NCI-H2196 (cell line): ENCODE results near the gene ARID5B.

Source experiments
- DNase-seq: peaks from one replicate; lab custom pipeline; 2025; ENCODE audit not compliant: unreplicated experiment; lab: John Stamatoyannopoulos, UW

ARID5B gene

DNA sequence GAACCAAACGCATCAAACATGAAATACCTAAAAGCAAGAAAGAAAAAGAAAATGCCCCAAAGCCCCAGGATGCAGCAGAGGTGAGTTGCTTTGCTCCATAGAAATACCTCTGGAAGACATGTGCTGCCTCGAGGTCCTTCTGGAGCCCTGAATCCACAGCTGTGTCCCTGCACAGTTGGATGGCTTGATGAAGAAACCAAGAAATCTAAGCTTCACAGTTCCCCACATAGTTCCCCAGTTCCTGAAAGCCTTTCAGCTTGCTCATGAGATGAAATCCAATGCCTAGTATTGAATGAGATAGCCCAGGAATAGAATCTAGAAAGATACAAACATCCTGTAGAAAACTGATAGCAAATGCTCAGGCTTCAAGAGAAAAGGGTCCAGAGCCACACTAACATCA is 184.3 kb downstream of the ARID5B start:
- no peak for DNase-seq

DNA sequence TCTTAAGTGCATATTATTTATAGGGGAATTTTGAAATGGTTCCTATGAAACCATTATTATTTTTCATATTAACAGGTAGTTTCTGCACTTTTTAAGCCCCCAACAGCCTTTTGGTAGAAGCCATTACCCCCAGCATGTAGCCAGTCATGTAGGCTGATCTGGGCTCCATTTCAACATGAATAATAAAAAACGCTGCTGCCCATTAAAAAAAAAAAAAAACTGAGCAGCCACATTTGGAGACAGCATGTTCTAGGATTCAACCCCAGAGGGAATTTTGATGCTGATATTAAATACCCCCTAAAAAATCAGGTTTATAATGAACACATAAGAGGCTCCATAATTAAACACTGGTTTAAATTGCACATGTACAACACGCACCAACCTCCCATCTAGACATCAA is 185.8 kb downstream of the ARID5B start:
- no peak for DNase-seq

DNA sequence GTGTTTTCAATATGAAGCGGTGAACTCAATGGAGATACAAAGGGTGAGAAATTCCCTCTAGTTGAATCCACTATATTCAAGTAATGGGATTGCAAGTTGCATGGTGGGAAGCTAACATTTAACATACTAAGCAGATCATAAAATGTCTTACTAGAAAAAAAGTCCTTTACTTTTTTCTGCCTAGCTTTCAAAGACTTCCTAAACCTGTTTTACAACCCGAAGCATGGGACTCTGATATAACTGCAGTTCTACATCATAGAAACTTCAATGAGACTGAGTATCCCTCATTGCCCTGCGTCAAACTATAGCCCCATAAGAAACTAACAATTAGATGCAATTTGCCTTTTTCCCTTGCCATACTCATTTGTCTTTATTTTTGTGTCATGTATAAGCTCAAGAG is 187.3 kb downstream of the ARID5B start:
- DNase-seq = no peak

DNA sequence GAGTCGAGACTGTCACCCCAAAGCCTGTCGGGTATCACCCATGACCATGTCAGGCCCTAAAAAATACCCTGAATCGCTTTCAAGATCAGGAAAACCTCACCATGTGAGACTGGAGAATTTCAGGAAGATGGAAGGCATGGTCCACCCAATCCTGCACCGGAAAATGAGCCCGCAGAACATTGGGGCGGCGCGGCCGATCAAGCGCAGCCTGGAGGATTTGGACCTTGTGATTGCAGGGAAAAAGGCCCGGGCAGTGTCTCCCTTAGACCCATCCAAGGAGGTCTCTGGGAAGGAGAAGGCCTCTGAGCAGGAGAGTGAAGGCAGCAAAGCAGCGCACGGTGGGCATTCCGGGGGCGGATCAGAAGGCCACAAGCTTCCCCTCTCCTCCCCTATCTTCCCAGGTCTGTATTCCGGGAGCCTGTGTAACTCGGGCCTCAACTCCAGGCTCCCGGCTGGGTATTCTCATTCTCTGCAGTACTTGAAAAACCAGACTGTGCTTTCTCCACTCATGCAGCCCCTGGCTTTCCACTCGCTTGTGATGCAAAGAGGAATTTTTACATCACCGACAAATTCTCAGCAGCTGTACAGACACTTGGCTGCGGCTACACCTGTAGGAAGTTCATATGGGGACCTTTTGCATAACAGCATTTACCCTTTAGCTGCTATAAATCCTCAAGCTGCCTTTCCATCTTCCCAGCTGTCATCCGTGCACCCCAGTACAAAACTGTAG is 191.0 kb downstream of the ARID5B start:
- DNase-seq = no peak

DNA sequence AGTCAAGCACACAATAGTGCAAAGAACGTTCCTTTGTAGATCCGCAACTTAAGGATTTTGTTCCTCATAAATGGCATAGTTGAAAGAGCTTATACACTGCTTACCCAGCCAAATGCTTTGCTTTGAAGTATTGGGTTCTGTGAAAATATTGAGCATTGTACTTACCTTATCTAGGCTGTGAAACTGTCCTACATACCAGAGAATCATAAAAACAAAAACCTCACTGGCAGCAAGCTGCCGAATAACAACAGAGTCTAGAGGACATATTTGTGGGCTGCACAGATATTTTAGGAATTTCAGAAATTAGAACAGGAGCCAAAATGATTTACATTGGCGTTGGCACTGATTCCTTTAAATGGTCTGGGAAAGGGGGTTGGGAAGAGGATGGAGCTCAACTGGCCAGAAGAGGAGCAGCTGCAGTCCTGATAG is 192.4 kb downstream of the ARID5B start:
- no peak for DNase-seq

DNA sequence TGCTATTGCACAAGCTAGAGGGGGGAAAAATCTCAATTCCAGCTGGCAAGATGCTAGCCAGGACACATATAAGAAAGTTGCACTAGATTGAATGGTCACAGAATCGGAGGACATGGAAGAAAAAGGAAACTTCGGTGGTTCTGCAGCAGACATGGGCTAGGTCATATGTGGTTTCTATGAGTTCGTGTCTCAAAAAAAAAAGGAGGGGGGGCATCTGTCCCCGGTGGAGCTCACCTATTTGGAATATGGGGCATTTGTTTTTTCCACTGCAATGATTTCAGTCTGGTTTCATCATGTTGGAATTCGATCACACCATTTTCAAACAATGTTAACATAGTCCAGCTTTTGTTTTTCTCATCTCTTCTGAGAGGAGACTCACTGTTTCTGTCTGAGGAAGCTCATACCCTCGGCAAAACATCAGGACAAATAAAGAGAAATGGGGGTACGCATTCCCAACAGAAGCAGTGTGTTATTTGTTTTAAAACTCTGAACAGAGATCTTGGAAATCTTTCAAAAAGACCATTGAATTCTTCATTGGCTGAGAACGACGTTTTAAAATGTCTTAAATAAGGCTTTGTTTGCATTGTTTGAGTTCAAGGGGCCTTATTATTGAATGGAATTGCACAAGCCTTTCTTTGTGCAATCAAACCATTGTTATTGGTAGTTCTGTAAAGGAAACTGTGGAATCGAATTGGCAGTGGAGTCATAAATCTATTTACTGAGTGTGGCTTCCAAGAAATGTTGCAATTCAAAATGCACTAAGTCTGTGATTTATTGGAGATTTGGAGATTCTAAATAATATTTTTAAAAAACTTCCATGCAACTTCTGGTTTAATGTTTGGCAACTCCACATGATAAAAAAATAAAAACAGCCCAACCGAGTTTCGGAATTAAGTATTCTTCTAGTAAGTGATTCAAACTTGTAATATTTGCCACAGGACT is 194.0 kb downstream of the ARID5B start:
- peak; percentile 6 for DNase-seq

DNA sequence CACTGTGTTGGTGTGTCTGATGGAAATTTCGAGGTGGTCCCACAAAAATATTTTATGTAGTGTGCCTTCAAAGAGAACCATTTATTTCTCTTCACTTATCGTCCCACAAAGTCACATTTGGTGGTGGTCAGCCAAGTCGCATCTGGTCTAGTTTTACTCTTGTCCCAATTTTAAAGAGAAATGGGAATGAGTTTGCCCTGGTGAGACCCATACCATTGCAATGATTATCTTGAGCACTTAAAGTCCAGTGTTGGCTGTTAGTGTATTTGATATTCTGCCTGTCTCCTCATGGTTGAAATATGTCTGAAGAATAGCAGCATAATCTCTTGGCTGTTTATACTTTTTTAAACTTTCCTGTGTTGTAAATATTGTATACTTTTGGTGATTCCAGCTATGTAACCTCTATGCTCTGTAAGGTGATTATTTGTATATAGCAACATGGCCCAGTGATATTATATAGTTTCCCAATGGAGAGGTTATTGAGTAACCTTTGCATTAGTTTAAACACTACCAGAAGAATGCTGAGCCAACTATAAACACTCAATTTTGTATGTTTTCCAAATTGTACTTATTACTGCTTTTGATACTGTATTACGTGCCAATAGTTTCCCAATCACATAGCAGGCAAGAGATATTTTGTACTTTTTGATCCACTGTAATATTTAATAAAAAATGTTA is 194.9 kb downstream of the ARID5B start:
- DNase-seq = no peak

DNA sequence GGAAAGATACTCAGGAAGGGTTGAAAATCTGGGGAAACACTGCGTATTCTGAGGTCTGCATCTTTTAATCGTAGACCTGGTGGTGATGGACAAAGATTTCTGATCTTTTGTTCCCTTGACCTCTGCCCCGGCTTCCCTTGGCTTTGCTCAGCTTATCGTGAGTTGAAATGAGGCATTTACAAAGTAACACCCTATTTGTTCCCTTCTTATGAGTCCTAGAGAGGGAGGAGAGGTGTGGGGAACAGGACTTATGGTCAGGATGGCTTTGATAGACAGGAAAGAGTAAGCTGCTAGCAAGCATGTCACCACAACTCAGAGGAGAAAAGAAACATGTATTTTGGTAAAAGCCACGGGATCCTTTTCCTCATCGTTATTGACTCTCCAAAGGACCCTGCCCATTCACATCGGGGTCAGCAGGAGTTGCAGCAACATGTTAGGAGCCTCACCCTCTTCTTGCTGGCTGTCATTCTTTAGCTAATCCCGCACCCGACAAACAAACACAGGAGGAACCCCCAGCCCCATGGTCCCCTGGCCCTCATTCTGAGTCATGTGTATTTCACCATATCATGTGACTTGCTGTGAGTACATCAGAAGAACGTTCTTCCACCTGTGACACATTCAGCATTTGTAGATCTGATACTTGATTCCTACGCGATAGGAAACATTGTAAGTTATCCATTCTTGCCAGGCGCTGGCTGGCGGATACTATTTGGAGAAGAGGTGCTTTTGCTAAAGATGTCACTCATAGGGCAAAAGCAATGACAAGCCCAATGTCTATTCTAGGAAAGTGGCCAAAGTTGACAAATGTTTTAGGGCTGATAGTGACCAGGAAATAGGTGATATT is 197.0 kb downstream of the ARID5B start:
- no peak for DNase-seq

DNA sequence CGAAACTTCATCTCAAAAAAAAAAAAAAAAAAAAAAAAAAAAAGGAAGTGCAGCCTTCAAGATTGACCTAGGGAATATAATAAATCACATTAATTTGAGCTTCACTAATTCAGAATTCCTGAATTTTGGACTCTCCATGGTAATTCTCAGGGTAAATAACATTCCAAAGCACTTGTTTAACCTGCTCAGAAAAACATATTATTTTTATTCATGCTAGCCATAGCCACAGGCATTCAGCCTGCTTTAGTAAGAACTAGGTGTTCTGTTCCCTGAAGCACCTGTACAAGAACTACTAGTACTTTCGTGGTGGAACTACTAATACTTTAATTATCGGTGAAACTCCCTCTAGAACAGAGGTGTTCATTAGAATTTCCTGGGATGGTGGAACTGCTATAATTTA is 197.8 kb downstream of the ARID5B start:
- DNase-seq = no peak

DNA sequence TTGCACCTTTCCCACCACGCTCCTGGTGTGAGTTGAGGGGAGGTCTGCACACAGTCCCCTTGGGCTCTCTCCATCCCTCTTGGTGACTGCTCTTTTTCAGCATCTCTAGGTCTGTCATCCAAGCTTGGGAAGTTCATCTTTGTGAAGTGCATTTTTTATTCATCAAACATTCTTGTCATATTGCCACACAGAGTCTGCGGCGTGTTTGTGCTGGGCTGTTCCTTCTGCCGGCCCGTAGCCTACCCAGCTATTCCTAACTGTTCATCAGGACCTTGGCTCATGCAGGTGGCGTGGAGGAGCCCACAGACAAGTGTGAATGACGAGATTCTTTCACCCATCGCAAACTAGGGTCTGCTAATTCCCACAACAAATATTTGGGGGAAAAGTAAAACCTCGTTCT is 202.4 kb downstream of the ARID5B start:
- DNase-seq = no peak

DNA sequence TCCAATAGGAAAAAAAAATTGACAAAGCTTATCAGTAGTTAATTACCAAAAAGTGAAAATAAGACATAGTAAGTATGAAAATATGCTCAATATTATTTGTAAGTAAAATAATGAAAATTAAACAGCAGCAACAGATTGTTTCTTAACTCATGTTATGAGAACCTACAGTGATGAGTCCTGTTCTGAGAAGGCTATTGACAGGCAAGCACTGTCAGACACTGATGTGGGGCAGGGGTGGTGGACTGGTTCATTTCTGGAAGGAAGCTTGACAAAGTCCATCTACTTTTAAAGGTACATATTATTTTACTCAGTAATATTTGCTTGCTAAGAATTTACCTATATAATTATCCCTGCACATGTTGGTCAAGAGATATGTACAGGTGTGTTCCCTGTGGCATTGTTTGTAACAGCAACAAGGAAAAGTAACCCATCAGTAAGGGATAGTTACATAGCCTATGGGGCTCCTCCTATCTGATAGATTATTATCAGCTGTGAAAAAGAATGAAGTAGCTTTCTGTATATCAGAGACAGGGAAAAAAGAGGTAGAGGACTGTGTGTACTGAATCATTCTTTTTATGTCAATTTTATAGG is 205.5 kb downstream of the ARID5B start:
- no peak for DNase-seq

DNA sequence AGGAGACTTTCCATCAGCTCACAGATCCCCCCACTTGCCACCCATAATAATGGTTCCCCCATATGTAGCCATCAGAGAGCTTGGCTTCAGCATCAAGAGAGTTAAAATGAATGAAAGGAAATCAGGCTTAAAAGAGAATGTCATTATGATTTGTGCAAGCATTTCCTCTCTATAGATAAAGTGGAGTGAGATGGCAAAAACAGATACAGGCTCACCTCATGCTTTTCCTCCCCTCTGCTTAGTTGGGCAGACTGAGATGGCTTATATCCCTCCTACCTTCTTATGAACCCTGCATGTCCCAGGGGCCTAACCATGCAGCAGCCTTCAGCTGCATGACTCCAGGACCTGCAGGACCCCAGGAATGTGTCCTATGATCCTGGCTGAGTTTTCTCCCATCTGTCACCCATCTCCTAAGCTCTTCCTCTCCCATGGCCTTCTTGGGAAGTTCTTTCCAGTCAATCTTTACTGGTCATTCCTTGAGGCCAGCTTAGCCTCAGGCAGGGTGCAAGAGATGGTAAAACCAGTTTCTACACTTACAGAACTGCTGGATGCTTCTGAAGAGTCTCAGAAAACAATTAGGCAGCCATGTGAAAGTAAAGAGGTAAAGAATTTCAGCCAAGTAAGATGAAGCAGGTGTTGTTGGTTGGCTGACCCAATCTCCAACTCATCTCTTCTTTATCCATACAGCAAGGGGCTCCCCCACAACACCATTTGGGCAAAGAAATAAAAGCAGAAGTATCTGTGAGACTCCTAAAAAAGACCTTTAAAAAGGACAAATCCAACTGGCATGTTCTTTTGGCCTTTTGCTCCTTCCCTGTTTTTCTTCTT is 207.5 kb downstream of the ARID5B start:
- no peak for DNase-seq

DNA sequence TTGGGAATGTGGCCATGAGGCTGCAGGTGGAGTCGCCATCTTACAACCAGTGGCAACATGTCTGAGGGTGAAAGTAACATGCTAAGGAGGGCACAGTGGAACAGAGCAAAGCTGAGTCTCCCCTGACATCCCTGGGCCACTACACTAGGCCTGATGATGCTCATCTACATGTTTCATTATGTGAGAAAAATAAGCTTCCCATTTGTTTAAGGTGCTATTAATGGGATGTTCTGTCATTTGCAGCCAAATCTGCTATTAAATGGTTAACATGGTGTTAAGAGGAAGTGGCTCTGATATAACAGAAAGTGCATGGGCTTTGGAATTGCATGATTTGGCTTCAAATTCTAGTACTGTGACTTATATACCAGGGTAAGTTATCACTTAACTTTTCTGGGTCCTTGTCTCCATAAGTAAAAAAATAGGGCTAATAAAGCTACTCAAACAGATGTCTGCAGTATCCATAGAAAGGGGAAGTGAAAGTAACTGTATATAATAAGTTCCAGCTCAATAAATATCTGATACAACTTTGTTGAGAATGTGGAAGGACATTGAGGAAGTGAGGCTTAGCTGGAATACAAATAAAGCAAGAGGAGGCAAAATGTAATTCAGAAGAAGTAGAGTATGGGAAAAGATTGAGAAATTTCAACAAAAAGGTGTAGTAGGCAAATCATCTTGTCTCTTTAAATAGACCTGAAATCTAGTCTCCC is 208.2 kb downstream of the ARID5B start:
- no peak for DNase-seq

DNA sequence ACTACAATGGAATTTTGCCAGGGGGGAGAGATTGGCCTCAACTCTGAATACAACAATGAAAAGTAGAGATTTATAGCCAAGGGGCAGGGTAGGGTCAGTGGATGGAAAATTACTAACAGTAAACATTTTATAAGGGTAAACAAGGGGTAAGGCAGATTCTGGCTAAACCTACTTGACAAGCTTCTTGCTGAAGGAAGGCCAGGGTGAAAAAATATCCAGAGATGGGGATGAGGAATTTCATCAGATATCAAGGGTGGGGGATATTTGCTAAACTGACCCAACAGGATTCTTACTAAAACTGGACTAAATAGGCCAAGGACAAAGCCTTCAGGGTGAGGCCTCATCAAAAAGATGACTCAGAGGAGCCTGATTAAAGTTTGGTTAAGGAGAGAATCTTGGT is 210.8 kb downstream of the ARID5B start:
- DNase-seq = no peak

DNA sequence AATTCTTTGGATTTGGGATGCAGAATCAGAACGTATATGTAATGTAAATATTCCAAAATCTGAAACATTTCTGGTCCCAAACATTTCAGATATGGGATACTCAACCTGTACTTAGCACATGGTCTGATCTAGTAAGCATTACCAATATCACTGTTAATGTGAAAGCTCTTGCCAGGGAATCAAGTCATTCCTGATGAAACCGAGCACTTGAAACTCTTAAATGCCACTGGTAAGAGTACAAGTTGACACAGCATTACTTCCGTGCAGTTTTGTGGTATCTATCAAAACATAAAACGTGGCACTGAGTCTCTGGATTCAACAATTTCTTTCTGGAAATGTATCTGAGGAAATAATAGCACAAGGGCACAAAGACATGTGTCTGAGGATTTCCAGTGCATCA is 211.5 kb downstream of the ARID5B start:
- DNase-seq = no peak

DNA sequence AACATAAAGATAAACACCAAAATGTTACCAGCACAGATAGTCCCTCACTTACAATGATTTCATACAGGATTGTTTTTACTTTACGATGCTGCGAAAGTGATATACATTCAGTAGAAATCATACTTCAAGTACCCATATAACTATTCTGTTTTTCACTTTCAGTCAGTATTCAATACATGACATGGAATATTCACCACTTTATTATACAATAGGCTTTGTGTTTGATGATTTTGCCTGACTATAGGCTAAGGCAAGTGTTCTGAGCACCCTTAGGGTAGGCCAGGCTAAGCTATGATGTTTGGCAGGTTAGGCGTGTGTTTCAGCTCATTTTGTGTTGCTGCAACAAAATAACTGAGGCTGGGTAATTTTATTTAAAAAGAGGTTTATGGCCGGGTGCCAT is 212.2 kb downstream of the ARID5B start:
- DNase-seq = no peak

DNA sequence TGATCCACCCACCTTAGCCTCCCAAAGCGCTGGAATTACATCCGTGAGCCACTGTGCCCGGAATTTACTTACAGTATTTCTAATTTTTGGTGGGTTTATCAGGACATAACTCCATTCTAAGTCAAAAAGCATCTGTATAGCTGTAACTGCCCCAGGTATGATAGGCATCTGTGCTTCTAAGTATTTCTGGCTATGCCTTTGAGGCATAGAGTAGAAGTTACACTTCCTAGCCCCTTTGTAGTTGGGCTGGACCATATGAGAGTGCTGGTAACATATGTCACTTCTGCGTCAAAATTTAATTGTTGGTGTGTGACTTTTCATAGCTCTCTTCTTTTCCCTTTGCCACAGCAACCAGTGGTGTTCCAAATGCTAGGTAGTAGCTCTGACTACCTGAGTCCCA is 213.8 kb downstream of the ARID5B start:
- DNase-seq = no peak

DNA sequence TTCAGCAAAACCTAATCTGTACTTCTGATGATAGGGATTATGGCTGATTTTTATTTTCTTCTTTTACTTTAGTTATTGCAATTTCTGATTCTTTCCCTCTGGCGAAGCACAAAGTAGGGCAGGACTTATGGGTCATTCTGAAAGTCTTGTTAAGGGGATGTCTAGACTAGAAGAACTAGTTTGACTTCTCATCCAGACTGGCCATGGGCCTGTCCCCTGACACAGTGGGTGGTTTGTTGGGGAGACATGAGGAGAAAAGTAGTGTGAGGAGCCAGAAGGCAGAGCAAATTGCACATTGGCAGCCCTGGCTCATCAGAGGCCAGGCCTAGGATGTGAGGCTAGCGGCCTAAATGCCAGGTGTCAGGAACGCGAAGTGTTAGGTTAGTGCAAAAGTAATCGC is 214.3 kb downstream of the ARID5B start:
- no peak for DNase-seq

DNA sequence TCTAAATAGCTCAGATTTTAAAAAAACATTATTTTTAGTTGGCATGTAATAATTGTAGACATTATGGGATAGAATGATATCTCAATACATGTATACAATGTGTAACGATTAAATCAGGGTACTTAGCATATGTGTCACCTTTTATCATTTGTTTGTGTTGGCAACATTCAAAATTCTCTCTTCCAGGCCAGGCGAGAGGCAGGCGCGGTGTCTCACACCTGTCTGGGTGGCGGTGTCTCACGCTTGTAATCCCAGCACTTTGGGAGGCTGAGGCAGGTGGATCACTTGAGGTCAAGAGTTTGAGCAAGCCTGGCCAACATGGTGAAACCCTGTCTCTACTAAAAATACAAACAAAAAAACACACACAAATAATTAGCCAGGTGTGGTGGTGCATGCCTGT is 215.4 kb downstream of the ARID5B start:
- peak; percentile 29 for DNase-seq
